GM21390 (cell line): Measurements from ENCODE around the gene CC2D2B.
"Not testable (repeated sequence)": the region's sequence is repeated elsewhere in the genome, so short reads cannot be mapped to it uniquely, and the experiment has no call there.

Experiments used
- ATAC-seq: cut with Tn5 transposase; IDR thresholded peaks from one replicate; pipeline ENCODE4 v1.9.1; 2021; ENCODE audit not compliant: unreplicated experiment

CC2D2B gene, protein sequence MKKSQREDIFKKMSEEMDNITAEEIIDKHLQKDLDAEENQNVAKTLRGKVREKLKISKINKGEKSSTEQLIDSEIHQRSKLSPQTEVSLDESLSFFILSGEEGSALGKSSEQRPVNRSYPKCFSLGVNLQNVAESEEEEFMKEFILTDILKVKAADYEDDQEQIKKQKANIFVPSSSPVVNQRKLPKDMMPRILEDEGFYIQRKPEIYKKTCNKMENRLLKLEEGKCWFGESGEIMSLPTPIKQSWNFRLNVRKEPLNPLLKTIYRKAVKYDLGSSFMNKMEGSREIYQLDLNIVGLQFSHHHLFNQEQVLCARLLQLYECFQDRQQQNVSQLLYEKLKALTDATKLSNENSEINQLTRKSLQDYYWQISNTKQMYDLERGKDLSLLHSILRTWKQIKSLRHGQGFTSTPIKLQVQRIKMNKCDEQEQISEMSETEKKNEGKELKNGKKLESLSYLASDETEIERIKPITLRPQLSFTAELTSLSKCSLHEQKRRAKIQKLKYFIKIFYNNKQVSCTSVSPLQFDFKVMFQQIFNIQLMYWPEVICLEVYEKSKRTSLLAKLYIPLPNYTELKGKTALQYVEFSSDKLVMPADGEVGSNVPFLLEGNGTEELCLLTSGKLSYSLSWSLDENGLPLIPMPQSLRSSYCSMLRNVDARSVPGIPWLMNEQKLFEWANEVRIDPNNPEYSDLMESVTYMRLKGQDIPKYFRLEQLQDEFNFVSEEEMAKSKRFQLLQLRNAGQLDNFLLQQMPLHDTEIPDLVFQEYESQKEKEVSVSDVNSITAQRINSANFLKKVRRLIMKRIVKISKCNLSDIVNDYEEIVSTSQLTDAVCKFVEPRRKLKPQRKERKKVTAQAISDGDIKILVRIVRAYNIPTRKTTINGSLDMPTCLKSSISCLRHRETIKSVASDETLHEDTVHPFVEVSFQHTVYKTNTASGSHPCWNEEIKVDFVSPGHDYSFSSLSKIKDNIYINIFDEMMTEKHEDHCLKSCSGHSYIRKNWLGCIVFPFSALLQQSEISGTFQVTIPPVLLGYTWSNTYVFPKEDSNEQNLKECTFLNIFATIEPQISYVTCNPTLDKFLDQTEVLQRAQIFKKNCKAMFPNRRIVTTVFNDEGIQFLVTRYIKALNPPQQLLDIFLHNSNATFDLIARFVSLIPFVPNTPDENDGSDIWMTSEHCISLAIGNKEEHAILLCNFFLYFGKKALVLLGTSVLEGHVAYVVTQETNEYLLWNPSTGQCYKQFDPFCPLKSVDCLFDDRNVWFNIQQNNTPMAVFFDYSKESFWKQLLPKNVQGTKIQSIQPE (N-terminal part only)

GRCh38 chr10:95907456-95908253, at the start of gene CC2D2B:
CC2D2B (plus strand) TSS chr10:95907975; CDS start chr10:95911324, 3,349 bp downstream.
- ATAC-seq = peak; percentile 93

DNA sequence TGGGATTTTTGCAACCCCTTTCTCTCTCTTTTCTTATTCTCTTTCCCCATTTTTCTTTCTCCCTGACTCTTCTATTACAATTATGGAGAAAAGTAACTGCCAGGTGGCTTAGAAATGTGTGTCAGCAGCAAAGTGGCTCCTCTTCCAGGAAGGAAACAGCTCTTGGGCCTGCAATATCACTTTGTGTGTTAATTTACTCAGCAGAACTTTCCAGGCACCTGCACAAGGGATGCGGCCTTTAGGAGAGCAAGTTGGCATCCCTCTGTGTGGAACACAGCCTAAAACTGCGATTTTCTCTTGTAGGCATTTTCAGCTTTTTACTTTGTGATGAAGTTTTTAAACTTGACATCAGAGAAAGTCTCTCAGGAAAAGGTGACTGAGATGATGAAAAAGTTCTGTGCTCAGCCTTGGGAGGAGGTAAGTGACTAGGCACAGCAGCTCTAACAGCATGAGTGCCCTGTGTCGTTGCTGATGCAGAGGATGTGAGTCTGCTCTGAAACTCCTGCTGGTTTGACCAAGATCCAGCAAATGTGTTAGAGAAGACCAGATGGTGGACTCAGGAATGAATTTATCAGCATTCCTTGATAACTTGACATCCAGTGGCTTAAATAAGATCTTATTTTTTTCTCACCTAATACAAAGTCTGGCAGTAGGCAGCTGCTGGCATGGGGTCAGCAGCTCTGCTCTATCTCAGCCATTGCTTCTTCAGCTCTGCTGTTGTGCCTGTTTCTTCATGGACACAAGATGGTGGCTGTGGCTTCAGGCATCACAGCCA, 47.4 kb upstream of the CC2D2B start:
- no peak for ATAC-seq

- no peak for ATAC-seq
Observed at GRCh38 chr10:95861386-95861785, 46.4 kb upstream of the CC2D2B start.

GRCh38 chr10:95864906-95865813, 42.6 kb upstream of the CC2D2B start:
- ATAC-seq = peak; percentile 93

GRCh38 chr10:95865814-95866466, 41.8 kb upstream of the CC2D2B start:
- ATAC-seq = no peak

DNA sequence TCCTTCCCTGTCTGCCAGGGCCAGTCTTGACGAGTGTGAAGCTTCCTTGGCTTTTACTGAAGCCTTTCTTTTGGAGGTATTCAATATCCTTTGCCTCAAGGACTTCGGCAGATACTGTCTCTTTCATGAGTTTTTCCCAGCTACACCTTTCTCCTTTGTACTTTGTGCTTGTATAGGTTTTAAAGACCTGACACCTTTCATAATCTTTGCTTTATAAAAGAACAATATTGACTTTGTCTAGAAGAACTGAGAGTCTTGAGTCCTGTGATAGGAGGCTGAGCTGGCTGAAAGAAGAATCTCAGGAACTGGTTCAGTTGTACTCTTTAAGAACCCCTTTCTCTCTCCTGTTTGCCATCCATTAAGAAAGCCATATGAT, 41.3 kb upstream of the CC2D2B start:
- no peak for ATAC-seq

- ATAC-seq = no peak
Observed at GRCh38 chr10:95867866-95868265, 39.9 kb upstream of the CC2D2B start.

DNA sequence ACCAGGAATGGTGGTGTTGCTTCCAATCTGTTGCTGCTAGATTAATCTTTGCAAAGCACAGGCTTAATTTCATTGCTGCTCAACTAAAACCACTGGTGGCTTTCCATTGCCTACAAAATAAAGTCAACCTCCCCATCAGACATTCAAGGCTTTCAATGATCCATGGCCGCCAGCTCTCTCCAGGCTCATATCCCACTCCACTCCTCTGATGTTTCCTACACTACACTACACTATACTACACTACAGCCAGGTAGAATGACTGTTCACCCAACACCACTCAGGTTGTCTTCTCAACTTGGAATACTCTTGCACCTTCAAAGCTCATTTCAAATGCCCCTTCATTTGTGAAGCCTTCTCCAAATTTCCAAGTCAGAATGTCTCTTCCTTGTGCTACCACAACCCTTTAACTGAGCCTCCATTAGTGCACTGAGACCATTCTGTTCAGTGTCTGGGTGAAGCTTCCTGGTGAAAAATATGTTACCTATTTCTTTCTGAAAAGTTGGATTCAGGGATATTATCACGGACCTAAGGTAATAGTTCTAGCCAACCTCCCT, 35.5 kb upstream of the CC2D2B start:
- ATAC-seq = no peak

GRCh38 chr10:95873139-95873538, 34.6 kb upstream of the CC2D2B start:
- no peak for ATAC-seq

DNA sequence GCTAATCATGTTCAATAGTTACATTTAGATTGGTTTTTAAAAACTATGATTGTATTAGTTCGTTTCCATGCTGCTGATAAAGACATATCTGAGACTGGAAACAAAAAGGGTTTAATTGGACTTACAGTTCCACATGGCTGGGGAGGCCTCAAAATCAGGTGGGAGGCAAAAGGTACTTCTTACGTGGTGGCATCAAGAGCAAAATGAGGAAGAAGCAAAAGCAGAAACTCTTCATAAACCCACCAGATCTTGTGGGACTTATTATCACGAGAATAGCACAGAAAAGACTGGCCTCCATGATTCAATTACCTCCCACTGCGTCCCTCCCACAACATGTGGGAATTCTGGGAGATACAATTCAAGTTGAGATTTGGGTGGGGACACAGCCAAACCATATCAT, 34.1 kb upstream of the CC2D2B start:
- ATAC-seq = no peak

GRCh38 chr10:95874783-95875182, 33.0 kb upstream of the CC2D2B start:
- ATAC-seq = not testable (repeated sequence)

DNA sequence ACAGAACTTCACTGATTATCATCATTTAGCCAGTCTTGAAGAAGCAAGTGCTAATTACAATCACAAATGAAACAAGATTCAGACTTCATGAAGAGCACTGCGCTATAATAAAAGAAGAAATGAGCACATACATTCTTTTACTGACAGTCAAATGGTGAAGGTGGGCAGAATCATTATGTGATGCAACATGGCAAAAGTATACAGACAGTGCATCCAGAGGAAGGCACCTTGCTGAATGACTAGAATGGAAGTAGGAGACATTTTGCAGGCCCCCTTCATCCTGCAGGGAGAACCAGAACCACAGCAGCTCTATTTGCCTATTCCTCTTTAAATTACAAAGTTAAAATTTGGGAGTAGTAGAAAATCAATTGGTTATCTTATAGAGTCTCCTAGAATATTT, 31.0 kb upstream of the CC2D2B start:
- ATAC-seq = no peak

GRCh38 chr10:95877881-95878280, 29.9 kb upstream of the CC2D2B start:
- ATAC-seq = no peak

DNA sequence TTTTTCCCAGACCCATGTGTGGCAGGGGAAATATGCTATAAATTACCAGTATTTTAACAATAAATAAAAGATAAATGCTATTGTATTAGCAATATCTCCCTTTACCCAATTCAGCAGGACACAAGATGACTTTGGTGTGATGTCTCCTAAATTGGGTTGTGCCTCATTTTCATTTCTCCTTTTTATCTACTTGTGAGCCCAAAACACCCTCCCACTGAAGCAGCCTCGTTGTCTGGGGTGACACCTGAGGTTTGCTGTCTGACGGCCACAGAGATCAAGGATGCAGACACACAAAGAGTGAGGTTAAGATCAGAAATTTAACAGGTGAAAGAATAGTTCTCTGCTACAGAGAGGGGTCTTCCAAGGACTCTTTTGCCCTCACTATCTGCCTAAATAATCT, 27.1 kb upstream of the CC2D2B start:
- peak; percentile 48 for ATAC-seq

GRCh38 chr10:95881316-95881715, 26.5 kb upstream of the CC2D2B start:
- no peak for ATAC-seq

DNA sequence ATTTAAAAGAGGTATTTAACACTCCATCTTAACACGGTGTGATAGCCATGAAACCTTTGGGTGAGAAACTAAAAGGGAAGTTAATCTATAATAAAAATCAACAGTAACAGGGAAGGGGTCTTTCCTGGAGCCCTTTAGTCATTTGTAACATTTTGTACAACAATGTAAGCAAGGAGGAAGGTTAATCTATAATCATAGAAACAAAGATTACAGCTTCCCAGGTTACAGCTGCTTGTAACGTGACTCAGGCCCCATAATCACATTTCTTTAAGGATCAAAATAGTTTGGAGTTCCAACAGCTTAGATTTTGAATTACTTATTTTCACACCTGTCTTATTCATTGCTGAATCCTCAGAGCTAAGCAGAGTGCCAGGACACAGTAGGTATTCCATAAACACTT, 17.9 kb upstream of the CC2D2B start:
- ATAC-seq = no peak

- ATAC-seq = no peak
Observed at GRCh38 chr10:95896071-95896850, 11.5 kb upstream of the CC2D2B start.
